Chondrocyte (in vitro differentiated cells): ENCODE results near the gene IL1RAPL1. TPM values are rescaled to one million over a fixed set of nuclear protein-coding genes. Genes with fewer than 3 reads are reported as not detected.

Experiments used
- DNase-seq: peaks from one replicate; pipeline ENCODE4 v3.0.0; 2021; ENCODE audit warnings: mixed read lengths, low spot score
- H3K27ac Mint-ChIP-seq: one replicate; pipeline ENCODE4 v1.8.0; 2021; ENCODE audit warnings: mild to moderate bottlenecking, moderate library complexity, mixed read lengths; ENCODE audit not compliant: unreplicated experiment
- H3K27me3 Mint-ChIP-seq: 2 replicates; pipeline ENCODE4 v1.8.0; 2021; ENCODE audit warnings: low read depth, mixed read lengths
- H3K36me3 Mint-ChIP-seq: 2 replicates; pipeline ENCODE4 v1.8.0; 2021; ENCODE audit warnings: low read depth, mixed read lengths
- H3K4me1 Mint-ChIP-seq: 2 replicates; pipeline ENCODE4 v1.8.0; 2021; ENCODE audit warnings: low read depth, mild to moderate bottlenecking, mixed read lengths
- H3K4me3 Mint-ChIP-seq: one replicate; pipeline ENCODE4 v1.8.0; 2021; ENCODE audit warnings: mild to moderate bottlenecking, moderate library complexity, mixed read lengths; ENCODE audit not compliant: unreplicated experiment
- H3K9me3 Mint-ChIP-seq: 2 replicates; pipeline ENCODE4 v1.8.0; 2021; ENCODE audit warnings: low read depth, mixed read lengths
- CTCF ChIP-seq: fragments of 200-600 bp; sonication (generic); IDR thresholded peaks from 2 replicates; pipeline ENCODE4 v1.5.0; 2021; ENCODE audit warnings: antibody characterized with exemption, mild to moderate bottlenecking, moderate library complexity
- total RNA-seq: library from RNA; stranded (reverse); gene quantifications from 3 replicates; pipeline ENCODE4 v1.2.1, GENCODE V29; 2021

IL1RAPL1 gene
- total RNA-seq, 1 donor from 2014 or later: not detected

DNA sequence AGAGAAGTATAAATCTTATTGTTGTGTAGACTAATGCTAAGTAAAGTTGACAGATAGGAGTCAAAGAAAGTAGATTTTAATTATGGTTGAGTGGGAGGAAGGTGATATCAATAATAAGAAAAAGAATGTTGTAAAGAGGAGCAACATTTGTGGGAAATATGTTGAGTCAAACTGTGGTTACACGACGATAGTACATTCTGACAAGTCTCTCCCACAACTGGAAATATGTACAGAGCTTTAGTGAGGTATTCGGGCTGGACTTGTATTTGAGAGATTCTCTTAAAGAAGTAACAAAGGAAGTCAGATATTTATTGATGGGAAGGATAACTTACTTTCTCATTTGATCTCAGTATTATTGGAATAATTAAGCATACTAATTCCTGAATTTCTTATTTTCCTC is 1102.8 kb downstream of the IL1RAPL1 start:
- Mint-ChIP-seq H3K4me3 (no peak overlapping the region), H3K27ac (no peak overlapping the region), H3K27me3 (peaks cover 5% of the 10 kb centered on the region), H3K9me3 (no peaks in the 10 kb centered on the region), H3K4me1 (peaks cover 4% of the 10 kb centered on the region), H3K36me3 (no peaks in the 10 kb centered on the region)
- no peak for DNase-seq
- no peak for TF ChIP-seq CTCF

DNA sequence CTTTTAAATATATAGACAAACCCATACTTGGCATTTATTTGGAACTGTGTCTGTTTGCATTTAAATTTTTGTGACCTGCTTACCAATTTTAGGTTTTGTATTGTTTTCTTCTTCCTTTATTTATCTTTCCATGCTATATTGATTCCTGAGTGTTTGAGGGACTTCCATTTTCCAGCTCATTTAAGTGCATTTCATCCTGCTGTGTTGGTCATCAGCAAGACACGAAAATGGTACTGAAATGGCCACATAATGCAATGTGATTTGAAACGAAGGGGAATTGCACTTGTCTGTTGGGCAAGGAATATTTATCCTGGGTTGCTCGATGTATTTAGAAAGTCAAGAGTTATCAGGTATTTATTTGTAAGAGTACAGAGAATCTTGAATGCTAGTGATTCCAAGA is 1103.8 kb downstream of the IL1RAPL1 start:
- no peak overlapping the region for H3K4me3 Mint-ChIP-seq

GRCh38 chrX:29693912-29694311 is 1106.7 kb downstream of the IL1RAPL1 start:
- peaks cover 12% of the 10 kb centered on the region for H3K27me3 Mint-ChIP-seq
- H3K9me3 Mint-ChIP-seq: no peaks in the 10 kb centered on the region
- H3K27ac Mint-ChIP-seq: no peak overlapping the region
- TF ChIP-seq CTCF: no peak
- no peak for DNase-seq
- no peak overlapping the region for H3K4me3 Mint-ChIP-seq
- H3K4me1 Mint-ChIP-seq: peaks cover 4% of the 10 kb centered on the region
- no peaks in the 10 kb centered on the region for H3K36me3 Mint-ChIP-seq

More for the DNA sequence above, 1103.8 kb downstream of the IL1RAPL1 start:
- Mint-ChIP-seq H3K9me3 (no peaks in the 10 kb centered on the region), H3K36me3 (no peaks in the 10 kb centered on the region), H3K27me3 (peaks cover 7% of the 10 kb centered on the region), H3K4me1 (peaks cover 4% of the 10 kb centered on the region), H3K27ac (no peak overlapping the region)
- no peak for DNase-seq
- TF ChIP-seq CTCF: no peak

- Mint-ChIP-seq H3K36me3 (peaks cover 2% of the 10 kb centered on the region), H3K9me3 (peaks cover 4% of the 10 kb centered on the region), H3K4me3 (no peak overlapping the region), H3K27me3 (peaks cover 9% of the 10 kb centered on the region), H3K4me1 (no peaks in the 10 kb centered on the region), H3K27ac (no peak overlapping the region)
- TF ChIP-seq CTCF: no peak
- no peak for DNase-seq
Observed at GRCh38 chrX:29699239-29699638, 1112.0 kb downstream of the IL1RAPL1 start.

DNA sequence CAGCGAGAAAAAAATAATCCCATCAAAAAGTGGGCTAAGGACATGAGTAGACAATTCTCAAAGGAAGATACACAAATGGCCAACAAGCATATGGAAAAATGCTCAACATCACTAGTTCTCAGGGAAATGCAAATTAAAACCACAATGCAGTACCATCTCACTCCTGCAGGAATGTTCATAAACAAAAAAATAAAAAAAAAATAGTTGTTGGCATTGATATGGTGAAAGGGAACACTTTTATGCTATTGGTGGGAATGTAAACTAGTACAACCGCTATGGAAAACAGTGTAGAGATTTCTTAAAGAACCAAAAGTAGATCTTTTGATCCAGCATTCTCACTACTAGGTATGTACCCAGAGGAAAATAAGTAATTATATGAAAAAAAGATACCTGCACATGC is 1119.8 kb downstream of the IL1RAPL1 start:
- no peaks in the 10 kb centered on the region for H3K4me1 Mint-ChIP-seq
- no peak for DNase-seq
- no peak for TF ChIP-seq CTCF
- no peaks in the 10 kb centered on the region for H3K27me3 Mint-ChIP-seq
- peaks cover 22% of the 10 kb centered on the region for H3K9me3 Mint-ChIP-seq
- peaks cover 3% of the 10 kb centered on the region for H3K36me3 Mint-ChIP-seq
- H3K27ac Mint-ChIP-seq: no peak overlapping the region
- no peak overlapping the region for H3K4me3 Mint-ChIP-seq
